Measurements from ENCODE around the gene BTG1.

DNA sequence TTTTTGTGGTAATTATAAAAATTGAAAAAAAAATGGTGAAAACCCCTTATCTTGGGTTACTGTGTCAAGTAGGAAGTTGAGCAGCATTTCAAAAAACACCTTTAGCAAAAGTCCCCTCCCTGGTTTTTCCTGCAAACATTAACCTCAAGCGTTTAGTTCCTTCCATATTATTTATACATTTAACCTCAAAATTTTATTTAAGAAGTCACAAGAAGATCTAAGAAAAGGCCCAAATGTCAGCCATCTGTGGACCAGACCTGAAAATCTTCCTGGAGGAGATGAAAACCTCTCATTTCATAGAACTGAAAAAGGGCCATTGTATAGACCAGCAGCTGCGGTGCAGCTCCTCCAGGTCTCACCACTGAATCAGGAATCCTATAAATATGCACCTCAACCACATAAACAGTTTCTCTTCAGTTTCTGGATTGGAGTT, 40.4 kb upstream of the BTG1 start:
- TF ChIP-seq, protein P1, sequence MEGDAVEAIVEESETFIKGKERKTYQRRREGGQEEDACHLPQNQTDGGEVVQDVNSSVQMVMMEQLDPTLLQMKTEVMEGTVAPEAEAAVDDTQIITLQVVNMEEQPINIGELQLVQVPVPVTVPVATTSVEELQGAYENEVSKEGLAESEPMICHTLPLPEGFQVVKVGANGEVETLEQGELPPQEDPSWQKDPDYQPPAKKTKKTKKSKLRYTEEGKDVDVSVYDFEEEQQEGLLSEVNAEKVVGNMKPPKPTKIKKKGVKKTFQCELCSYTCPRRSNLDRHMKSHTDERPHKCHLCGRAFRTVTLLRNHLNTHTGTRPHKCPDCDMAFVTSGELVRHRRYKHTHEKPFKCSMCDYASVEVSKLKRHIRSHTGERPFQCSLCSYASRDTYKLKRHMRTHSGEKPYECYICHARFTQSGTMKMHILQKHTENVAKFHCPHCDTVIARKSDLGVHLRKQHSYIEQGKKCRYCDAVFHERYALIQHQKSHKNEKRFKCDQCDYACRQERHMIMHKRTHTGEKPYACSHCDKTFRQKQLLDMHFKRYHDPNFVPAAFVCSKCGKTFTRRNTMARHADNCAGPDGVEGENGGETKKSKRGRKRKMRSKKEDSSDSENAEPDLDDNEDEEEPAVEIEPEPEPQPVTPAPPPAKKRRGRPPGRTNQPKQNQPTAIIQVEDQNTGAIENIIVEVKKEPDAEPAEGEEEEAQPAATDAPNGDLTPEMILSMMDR (conservative IDR thresholded peaks at IDR 0.05; ENCODE audit: low read depth in 2 of 2): no peak
- TF ChIP-seq CREB1 (CRISPR knock-in tag; IDR thresholded peaks at IDR 0.05; ENCODE audit: low read depth) (no peak), NANOG (IDR thresholded peaks at IDR 0.05; ENCODE audit: borderline replicate concordance) (no peak), POLR2AphosphoS5 (IDR thresholded peaks at IDR 0.05; ENCODE audit: low read depth) (no peak), EZH2 (IDR thresholded peaks at IDR 0.05; ENCODE audit: low read depth, unreplicated experiment) (no peak), ZNF114 (CRISPR knock-in tag; IDR thresholded peaks at IDR 0.05) (no peak), ZNF331 (CRISPR knock-in tag; IDR thresholded peaks at IDR 0.05; ENCODE audit: low read depth) (no peak)
- TF ChIP-seq, protein P2, sequence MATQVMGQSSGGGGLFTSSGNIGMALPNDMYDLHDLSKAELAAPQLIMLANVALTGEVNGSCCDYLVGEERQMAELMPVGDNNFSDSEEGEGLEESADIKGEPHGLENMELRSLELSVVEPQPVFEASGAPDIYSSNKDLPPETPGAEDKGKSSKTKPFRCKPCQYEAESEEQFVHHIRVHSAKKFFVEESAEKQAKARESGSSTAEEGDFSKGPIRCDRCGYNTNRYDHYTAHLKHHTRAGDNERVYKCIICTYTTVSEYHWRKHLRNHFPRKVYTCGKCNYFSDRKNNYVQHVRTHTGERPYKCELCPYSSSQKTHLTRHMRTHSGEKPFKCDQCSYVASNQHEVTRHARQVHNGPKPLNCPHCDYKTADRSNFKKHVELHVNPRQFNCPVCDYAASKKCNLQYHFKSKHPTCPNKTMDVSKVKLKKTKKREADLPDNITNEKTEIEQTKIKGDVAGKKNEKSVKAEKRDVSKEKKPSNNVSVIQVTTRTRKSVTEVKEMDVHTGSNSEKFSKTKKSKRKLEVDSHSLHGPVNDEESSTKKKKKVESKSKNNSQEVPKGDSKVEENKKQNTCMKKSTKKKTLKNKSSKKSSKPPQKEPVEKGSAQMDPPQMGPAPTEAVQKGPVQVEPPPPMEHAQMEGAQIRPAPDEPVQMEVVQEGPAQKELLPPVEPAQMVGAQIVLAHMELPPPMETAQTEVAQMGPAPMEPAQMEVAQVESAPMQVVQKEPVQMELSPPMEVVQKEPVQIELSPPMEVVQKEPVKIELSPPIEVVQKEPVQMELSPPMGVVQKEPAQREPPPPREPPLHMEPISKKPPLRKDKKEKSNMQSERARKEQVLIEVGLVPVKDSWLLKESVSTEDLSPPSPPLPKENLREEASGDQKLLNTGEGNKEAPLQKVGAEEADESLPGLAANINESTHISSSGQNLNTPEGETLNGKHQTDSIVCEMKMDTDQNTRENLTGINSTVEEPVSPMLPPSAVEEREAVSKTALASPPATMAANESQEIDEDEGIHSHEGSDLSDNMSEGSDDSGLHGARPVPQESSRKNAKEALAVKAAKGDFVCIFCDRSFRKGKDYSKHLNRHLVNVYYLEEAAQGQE (IDR thresholded peaks at IDR 0.05; ENCODE audit: unreplicated experiment): no peak

Data from GM23338 (cell line).